ENCODE measurements around the gene PAK6. TPM values are rescaled to one million over a fixed set of nuclear protein-coding genes. Genes with fewer than 3 reads are reported as not detected.

PAK6 gene
- total RNA-seq, 2 donors from 2014 or later, result 7.7 to 9.1 TPM

GRCh38 chr15:40242601-40243000 lies 3.7 kb downstream of the PAK6 start:
- WGBS, 2 experiments (ENCODE audit: insufficient coverage in 1 of 2, insufficient read length in 1 of 2), result 95 to 97% methylated on average over 3 to 5 of the region's 5 CpGs
- no peak overlapping the region for H3K4me3 Mint-ChIP-seq
- no peaks in the 10 kb centered on the region for H3K9me3 Mint-ChIP-seq
- no peak overlapping the region for H3K4me3 ChIP-seq (ENCODE audit: low read length)
- TF ChIP-seq CTCF (conservative IDR thresholded peaks at IDR 0.05), result no peak
- no peaks in the 10 kb centered on the region for H3K4me1 ChIP-seq (ENCODE audit: control insufficient read depth, insufficient read depth, low read length)
- no peak overlapping the region for H3K27ac Mint-ChIP-seq
- H3K27me3 ChIP-seq (ENCODE audit: control insufficient read depth, insufficient read depth, low read length, poor library complexity, severe bottlenecking), result peaks cover 16% of the 10 kb centered on the region
- H3K36me3 ChIP-seq (ENCODE audit: control insufficient read depth, insufficient read depth, low read length), result no peaks in the 10 kb centered on the region
- H3K9me3 ChIP-seq (ENCODE audit: control insufficient read depth, low read length), result no peaks in the 10 kb centered on the region
- no peak overlapping the region for H3K27ac ChIP-seq (ENCODE audit: low read depth, low read length)
- H3K27me3 Mint-ChIP-seq (ENCODE audit: insufficient read depth), result peaks cover 28% of the 10 kb centered on the region
- H3K9ac ChIP-seq (ENCODE audit: extremely low read depth, low read length, poor library complexity, severe bottlenecking), result no peak overlapping the region
- peaks cover 8% of the 10 kb centered on the region for H3K4me1 Mint-ChIP-seq
- DNase-seq, result peak; percentile 37
- no peaks in the 10 kb centered on the region for H3K36me3 Mint-ChIP-seq (ENCODE audit: low read depth)

DNA sequence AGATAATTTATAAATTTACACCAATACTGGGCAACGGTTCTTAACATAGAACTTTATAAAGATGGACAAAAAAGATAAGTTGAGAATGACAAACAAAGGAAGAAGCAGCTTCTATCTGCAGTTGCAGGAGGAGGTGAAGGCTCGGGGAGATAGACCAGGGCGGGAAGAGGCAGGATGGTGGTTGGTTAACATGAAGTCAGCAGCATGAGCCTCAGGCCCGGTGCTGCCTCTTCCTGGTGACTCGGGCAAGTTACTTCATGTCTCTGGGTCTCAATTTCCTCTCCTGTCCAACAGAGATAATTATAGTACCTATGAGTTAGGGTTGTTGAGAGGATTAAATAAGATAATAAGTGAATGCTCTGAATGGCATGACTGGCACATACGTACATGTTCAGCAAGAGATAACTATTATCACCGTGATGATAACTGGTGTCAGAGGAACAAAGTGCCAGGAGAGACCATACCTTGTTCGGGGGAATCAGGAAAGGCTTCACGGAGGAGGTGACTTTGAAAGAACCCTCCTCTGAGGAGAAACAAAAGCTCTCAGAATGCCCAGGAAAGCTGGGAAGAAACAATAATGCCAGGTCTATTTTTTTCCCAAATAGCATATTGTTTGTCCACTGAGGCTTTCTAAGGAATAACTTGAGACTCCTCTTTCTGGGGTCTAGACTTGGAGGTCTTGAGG lies 4.4 kb downstream of the PAK6 start:
- 92 to 95% methylated on average over 6 to 9 of the region's 9 CpGs for WGBS, 2 experiments (ENCODE audit: insufficient coverage in 1 of 2, insufficient read length in 1 of 2)

GRCh38 chr15:40244961-40245523 lies 6.2 kb downstream of the PAK6 start:
- Histone ChIP-seq H3K4me3 (ENCODE audit: low read length) (no peak overlapping the region), H3K4me1 (ENCODE audit: control insufficient read depth, insufficient read depth, low read length) (no peaks in the 10 kb centered on the region), H3K36me3 (ENCODE audit: control insufficient read depth, insufficient read depth, low read length) (no peaks in the 10 kb centered on the region), H3K27ac (ENCODE audit: low read depth, low read length) (no peak overlapping the region), H3K9ac (ENCODE audit: extremely low read depth, low read length, poor library complexity, severe bottlenecking) (no peak overlapping the region), H3K27me3 (ENCODE audit: control insufficient read depth, insufficient read depth, low read length, poor library complexity, severe bottlenecking) (peaks cover 11% of the 10 kb centered on the region), H3K9me3 (ENCODE audit: control insufficient read depth, low read length) (no peaks in the 10 kb centered on the region)
- 91 to 92% methylated on average over 4 to 5 of the region's 5 CpGs for WGBS, 2 experiments (ENCODE audit: insufficient coverage in 1 of 2, insufficient read length in 1 of 2)
- no peak for TF ChIP-seq CTCF (conservative IDR thresholded peaks at IDR 0.05)
- peaks cover 11% of the 10 kb centered on the region for H3K27me3 Mint-ChIP-seq (ENCODE audit: insufficient read depth)
- DNase-seq, result peak; percentile 66
- no peak overlapping the region for H3K27ac Mint-ChIP-seq
- H3K4me1 Mint-ChIP-seq, result no peaks in the 10 kb centered on the region
- no peak overlapping the region for H3K4me3 Mint-ChIP-seq
- no peaks in the 10 kb centered on the region for H3K9me3 Mint-ChIP-seq
- H3K36me3 Mint-ChIP-seq (ENCODE audit: low read depth), result no peaks in the 10 kb centered on the region

More for the DNA sequence above, 4.4 kb downstream of the PAK6 start:
- no peaks in the 10 kb centered on the region for H3K36me3 Mint-ChIP-seq (ENCODE audit: low read depth)
- H3K27me3 ChIP-seq (ENCODE audit: control insufficient read depth, insufficient read depth, low read length, poor library complexity, severe bottlenecking), result peaks cover 10% of the 10 kb centered on the region
- no peak for TF ChIP-seq CTCF (conservative IDR thresholded peaks at IDR 0.05)
- H3K36me3 ChIP-seq (ENCODE audit: control insufficient read depth, insufficient read depth, low read length), result no peaks in the 10 kb centered on the region
- H3K27me3 Mint-ChIP-seq (ENCODE audit: insufficient read depth), result peaks cover 21% of the 10 kb centered on the region
- no peak overlapping the region for H3K4me3 Mint-ChIP-seq
- no peaks in the 10 kb centered on the region for H3K9me3 Mint-ChIP-seq
- peaks cover 6% of the 10 kb centered on the region for H3K4me1 Mint-ChIP-seq
- H3K9me3 ChIP-seq (ENCODE audit: control insufficient read depth, low read length), result no peaks in the 10 kb centered on the region
- no peak overlapping the region for H3K4me3 ChIP-seq (ENCODE audit: low read length)
- no peak overlapping the region for H3K27ac Mint-ChIP-seq
- no peak for DNase-seq
- H3K9ac ChIP-seq (ENCODE audit: extremely low read depth, low read length, poor library complexity, severe bottlenecking), result no peak overlapping the region
- H3K27ac ChIP-seq (ENCODE audit: low read depth, low read length), result no peak overlapping the region
- H3K4me1 ChIP-seq (ENCODE audit: control insufficient read depth, insufficient read depth, low read length), result no peaks in the 10 kb centered on the region
